ENCODE data around the gene KCNC3.

Gene KCNC3

GRCh38 chr19:50330365-50331078, 1.3 kb upstream of the KCNC3 start (continued):
- TF ChIP-seq FEZF1 (tag by site-specific recombination; IDR thresholded peaks at IDR 0.05) (no peak), ZNF174 (tag by site-specific recombination; IDR thresholded peaks at IDR 0.05) (no peak), HOXA7 (CRISPR knock-in tag; IDR thresholded peaks at IDR 0.05; ENCODE audit: borderline replicate concordance) (no peak), TRIM28 (IDR thresholded peaks at IDR 0.05; ENCODE audit: borderline replicate concordance, low read length) (no peak), ZNF211 (tag by site-specific recombination; IDR thresholded peaks at IDR 0.05; ENCODE audit: low read depth) (no peak), ZNF404 (tag by site-specific recombination; IDR thresholded peaks at IDR 0.05) (no peak), ZFP37 (tag by site-specific recombination; IDR thresholded peaks at IDR 0.05) (no peak), PRDM6 (tag by site-specific recombination; IDR thresholded peaks at IDR 0.05) (no peak), ZNF658 (tag by site-specific recombination; IDR thresholded peaks at IDR 0.05) (no peak), SP2 (tag by site-specific recombination; IDR thresholded peaks at IDR 0.05) (peak; percentile 76), ZSCAN4 (tag by site-specific recombination; IDR thresholded peaks at IDR 0.05) (no peak), CTCF (tag by site-specific recombination; IDR thresholded peaks at IDR 0.05) (no peak), ZNF560 (tag by site-specific recombination; IDR thresholded peaks at IDR 0.05; ENCODE audit: borderline replicate concordance) (no peak), ZNF776 (tag by site-specific recombination; IDR thresholded peaks at IDR 0.05; ENCODE audit: borderline replicate concordance) (no peak), KLF17 (tag by site-specific recombination; IDR thresholded peaks at IDR 0.05) (peak; percentile 69), YY1 (tag by site-specific recombination; IDR thresholded peaks at IDR 0.05) (no peak), ZNF585B (tag by site-specific recombination; IDR thresholded peaks at IDR 0.05) (no peak), ZNF266 (tag by site-specific recombination; IDR thresholded peaks at IDR 0.05; ENCODE audit: low read depth) (no peak), ZNF341 (tag by site-specific recombination; IDR thresholded peaks at IDR 0.05; ENCODE audit: low read depth) (no peak)
- TF ChIP-seq, protein P1, sequence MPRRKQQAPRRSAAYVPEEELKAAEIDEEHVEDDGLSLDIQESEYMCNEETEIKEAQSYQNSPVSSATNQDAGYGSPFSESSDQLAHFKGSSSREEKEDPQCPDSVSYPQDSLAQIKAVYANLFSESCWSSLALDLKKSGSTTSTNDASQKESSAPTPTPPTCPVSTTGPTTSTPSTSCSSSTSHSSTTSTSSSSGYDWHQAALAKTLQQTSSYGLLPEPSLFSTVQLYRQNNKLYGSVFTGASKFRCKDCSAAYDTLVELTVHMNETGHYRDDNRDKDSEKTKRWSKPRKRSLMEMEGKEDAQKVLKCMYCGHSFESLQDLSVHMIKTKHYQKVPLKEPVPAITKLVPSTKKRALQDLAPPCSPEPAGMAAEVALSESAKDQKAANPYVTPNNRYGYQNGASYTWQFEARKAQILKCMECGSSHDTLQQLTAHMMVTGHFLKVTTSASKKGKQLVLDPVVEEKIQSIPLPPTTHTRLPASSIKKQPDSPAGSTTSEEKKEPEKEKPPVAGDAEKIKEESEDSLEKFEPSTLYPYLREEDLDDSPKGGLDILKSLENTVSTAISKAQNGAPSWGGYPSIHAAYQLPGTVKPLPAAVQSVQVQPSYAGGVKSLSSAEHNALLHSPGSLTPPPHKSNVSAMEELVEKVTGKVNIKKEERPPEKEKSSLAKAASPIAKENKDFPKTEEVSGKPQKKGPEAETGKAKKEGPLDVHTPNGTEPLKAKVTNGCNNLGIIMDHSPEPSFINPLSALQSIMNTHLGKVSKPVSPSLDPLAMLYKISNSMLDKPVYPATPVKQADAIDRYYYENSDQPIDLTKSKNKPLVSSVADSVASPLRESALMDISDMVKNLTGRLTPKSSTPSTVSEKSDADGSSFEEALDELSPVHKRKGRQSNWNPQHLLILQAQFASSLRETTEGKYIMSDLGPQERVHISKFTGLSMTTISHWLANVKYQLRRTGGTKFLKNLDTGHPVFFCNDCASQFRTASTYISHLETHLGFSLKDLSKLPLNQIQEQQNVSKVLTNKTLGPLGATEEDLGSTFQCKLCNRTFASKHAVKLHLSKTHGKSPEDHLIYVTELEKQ (tag by site-specific recombination; IDR thresholded peaks at IDR 0.05; ENCODE audit: borderline replicate concordance) = no peak
- TF ChIP-seq, protein P2, sequence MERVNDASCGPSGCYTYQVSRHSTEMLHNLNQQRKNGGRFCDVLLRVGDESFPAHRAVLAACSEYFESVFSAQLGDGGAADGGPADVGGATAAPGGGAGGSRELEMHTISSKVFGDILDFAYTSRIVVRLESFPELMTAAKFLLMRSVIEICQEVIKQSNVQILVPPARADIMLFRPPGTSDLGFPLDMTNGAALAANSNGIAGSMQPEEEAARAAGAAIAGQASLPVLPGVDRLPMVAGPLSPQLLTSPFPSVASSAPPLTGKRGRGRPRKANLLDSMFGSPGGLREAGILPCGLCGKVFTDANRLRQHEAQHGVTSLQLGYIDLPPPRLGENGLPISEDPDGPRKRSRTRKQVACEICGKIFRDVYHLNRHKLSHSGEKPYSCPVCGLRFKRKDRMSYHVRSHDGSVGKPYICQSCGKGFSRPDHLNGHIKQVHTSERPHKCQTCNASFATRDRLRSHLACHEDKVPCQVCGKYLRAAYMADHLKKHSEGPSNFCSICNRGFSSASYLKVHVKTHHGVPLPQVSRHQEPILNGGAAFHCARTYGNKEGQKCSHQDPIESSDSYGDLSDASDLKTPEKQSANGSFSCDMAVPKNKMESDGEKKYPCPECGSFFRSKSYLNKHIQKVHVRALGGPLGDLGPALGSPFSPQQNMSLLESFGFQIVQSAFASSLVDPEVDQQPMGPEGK (tag by site-specific recombination; IDR thresholded peaks at IDR 0.05) = peak; percentile 53
- TF ChIP-seq, protein P3, sequence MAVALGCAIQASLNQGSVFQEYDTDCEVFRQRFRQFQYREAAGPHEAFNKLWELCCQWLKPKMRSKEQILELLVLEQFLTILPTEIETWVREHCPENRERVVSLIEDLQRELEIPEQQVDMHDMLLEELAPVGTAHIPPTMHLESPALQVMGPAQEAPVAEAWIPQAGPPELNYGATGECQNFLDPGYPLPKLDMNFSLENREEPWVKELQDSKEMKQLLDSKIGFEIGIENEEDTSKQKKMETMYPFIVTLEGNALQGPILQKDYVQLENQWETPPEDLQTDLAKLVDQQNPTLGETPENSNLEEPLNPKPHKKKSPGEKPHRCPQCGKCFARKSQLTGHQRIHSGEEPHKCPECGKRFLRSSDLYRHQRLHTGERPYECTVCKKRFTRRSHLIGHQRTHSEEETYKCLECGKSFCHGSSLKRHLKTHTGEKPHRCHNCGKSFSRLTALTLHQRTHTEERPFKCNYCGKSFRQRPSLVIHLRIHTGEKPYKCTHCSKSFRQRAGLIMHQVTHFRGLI (tag by site-specific recombination; IDR thresholded peaks at IDR 0.05) = no peak
- TF ChIP-seq, protein P4, sequence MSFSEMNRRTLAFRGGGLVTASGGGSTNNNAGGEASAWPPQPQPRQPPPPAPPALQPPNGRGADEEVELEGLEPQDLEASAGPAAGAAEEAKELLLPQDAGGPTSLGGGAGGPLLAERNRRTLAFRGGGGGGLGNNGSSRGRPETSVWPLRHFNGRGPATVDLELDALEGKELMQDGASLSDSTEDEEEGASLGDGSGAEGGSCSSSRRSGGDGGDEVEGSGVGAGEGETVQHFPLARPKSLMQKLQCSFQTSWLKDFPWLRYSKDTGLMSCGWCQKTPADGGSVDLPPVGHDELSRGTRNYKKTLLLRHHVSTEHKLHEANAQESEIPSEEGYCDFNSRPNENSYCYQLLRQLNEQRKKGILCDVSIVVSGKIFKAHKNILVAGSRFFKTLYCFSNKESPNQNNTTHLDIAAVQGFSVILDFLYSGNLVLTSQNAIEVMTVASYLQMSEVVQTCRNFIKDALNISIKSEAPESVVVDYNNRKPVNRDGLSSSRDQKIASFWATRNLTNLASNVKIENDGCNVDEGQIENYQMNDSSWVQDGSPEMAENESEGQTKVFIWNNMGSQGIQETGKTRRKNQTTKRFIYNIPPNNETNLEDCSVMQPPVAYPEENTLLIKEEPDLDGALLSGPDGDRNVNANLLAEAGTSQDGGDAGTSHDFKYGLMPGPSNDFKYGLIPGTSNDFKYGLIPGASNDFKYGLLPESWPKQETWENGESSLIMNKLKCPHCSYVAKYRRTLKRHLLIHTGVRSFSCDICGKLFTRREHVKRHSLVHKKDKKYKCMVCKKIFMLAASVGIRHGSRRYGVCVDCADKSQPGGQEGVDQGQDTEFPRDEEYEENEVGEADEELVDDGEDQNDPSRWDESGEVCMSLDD (tag by site-specific recombination; IDR thresholded peaks at IDR 0.05) = 0 out of 2 replicates have a peak, but pooled peaks have one; percentile 21

Measured in HEK293 (cell line).